ENCODE measurements around the gene MVP. TPM values are rescaled to one million over a fixed set of nuclear protein-coding genes. Genes with fewer than 3 reads are reported as not detected.

MVP gene
- total RNA-seq, 2 donors from 2014 or later, result 44.4 to 77.9 TPM

- peaks cover 16% of the 10 kb centered on the region for H3K36me3 ChIP-seq
- peak overlapping the region; percentile 94 to 96 for H3K27ac ChIP-seq
- peaks cover 0 to 83% of the 10 kb centered on the region in 2 donors for H3K4me1 ChIP-seq
- no peaks in the 10 kb centered on the region for H3K27me3 ChIP-seq
- H3K9me3 ChIP-seq, result no peaks in the 10 kb centered on the region
- DNase-seq (ENCODE audit: low spot score), result no peak
- TF ChIP-seq CTCF (IDR thresholded peaks at IDR 0.05), result no peak
- H3K4me3 ChIP-seq, result peak overlapping the region in 1 of 2 donors; percentile 64
These were observed 7.3 kb upstream of the MVP start for GRCh38 chr16:29812754-29813643.

DNA sequence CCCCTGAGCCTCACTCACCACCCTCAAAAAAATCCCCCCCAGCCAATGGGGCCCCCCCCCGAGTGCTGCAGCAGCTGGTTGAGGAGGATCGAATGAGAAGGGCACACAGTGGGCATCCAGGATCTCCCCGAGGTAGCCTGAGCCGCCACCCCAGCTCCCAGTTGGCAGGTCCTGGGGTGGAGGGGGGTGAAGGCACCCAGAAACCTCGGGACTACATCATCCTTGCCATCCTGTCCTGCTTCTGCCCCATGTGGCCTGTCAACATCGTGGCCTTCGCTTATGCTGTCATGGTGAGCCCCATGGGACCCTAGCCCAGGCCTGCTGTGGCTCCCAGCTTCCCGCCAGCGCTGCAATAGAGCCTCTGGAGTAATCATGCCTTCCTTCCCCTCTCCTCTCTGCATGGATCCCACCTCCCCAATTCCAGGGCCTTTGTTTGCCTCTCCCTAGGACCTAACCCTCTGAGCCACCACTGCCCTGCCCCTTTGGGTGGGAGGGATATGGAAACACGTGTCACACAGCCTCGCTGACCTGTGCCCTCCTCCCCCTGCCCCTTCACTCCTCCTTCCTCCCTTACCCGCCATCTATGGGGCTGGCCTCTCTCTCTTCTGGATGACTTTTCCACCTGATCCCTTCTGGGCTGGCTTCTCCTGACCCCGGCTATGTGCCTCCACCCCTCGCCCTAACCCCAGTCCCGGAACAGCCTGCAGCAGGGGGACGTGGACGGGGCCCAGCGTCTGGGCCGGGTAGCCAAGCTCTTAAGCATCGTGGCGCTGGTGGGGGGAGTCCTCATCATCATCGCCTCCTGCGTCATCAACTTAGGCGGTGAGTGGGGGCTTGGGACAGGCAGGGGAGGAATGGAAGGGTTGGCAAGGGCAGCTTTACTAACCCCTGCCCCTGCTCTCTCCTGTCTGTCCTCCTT, 6.4 kb upstream of the MVP start:
- H3K9me3 ChIP-seq, result no peaks in the 10 kb centered on the region
- peaks cover 0 to 74% of the 10 kb centered on the region in 2 donors for H3K4me1 ChIP-seq
- H3K4me3 ChIP-seq, result no peak overlapping the region
- H3K36me3 ChIP-seq, result peaks cover 19% of the 10 kb centered on the region
- H3K27ac ChIP-seq, result peak overlapping the region; percentile 51 to 96
- no peak for TF ChIP-seq CTCF (IDR thresholded peaks at IDR 0.05)
- no peak for DNase-seq (ENCODE audit: low spot score)
- no peaks in the 10 kb centered on the region for H3K27me3 ChIP-seq

DNA sequence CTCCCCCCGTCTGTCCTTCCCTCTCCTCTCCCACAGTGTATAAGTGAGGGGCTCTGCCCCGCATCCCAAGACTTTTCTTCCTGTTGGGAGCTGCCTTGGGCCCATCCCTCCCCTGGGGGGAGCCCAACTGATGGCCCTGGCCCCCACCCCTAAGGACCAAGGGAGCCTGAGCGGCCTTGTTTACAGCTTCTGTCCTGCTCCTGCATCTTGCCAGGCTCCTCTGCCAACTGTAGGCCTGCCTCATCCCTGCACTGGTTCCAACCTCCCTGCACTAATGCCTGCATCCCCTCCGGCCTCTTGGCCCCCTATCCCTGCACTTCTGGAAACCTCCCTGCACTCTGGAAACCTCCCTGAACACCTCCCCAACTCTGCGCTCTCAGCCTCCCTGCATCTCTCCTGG, 5.7 kb upstream of the MVP start:
- Histone ChIP-seq H3K27me3 (no peaks in the 10 kb centered on the region), H3K4me3 (no peak overlapping the region), H3K36me3 (peaks cover 12% of the 10 kb centered on the region), H3K4me1 (peaks cover 0 to 74% of the 10 kb centered on the region in 2 donors), H3K27ac (peak overlapping the region in 1 of 2 donors; percentile 7), H3K9me3 (no peaks in the 10 kb centered on the region)
- no peak for DNase-seq (ENCODE audit: low spot score)
- TF ChIP-seq CTCF (IDR thresholded peaks at IDR 0.05), result no peak

GRCh38 chr16:29815032-29815721, 5.1 kb upstream of the MVP start:
- Histone ChIP-seq H3K4me1 (peaks cover 0 to 74% of the 10 kb centered on the region in 2 donors), H3K27ac (peak overlapping the region; percentile 94), H3K9me3 (no peaks in the 10 kb centered on the region), H3K4me3 (peak overlapping the region; percentile 65 to 84), H3K36me3 (peaks cover 10% of the 10 kb centered on the region), H3K27me3 (no peaks in the 10 kb centered on the region)
- no peak for TF ChIP-seq CTCF (IDR thresholded peaks at IDR 0.05)
- no peak for DNase-seq (ENCODE audit: low spot score)
